GM12878 (cell line): ENCODE data around the gene ATP13A5. TPM values are rescaled to one million over a fixed set of nuclear protein-coding genes. Genes with fewer than 3 reads are reported as not detected.

ENCODE experiments used
- ATAC-seq: fragments of 200-7000 bp; cut with Tn5 transposase; 3 replicates; pipeline ENCODE4 v1.9.1; 2020; ENCODE audit warnings: mild to moderate bottlenecking, moderate library complexity
- BruUV-seq: library from RNA; stranded (reverse); fragments of 400-500 nt; replicated peaks from 2 replicates; lab custom pipeline; 2021; lab: Mats Ljungman, UMichigan
- CTCF ChIA-PET: fragments of 300-600 bp; sonication (Branson Sonifier 250); formaldehyde crosslinking; extraction: SDS; loops from one replicate; lab custom pipeline; 2021; ENCODE audit warnings: inconsistent platforms; lab: Yijun Ruan, JAX
- POLR2A ChIA-PET: fragments of 350-600 bp; formaldehyde crosslinking; extraction: SDS; loops from one replicate; lab custom pipeline; 2021; ENCODE audit warnings: inconsistent platforms; lab: Charles Lee
- RAD21 ChIA-PET: fragments of 300-600 bp; sonication (Branson Sonifier 250); formaldehyde crosslinking; loops from one replicate; lab custom pipeline; 2023; ENCODE audit warnings: antibody characterized with exemption; ENCODE audit not compliant: unreplicated experiment; lab: Charles Lee
- SMC1A ChIA-PET: fragments of 300-600 bp; sonication (Branson Sonifier 250); formaldehyde crosslinking; loops from one replicate; lab custom pipeline; 2023; ENCODE audit not compliant: unreplicated experiment, uncharacterized antibody; lab: Charles Lee
- DNase-seq: peaks from one replicate; pipeline ENCODE4 v3.0.0-alpha.2; 2011; ENCODE audit warnings: low read depth, low spot score
- FAIRE-seq: peaks from 3 replicates; lab custom pipeline; 2011; peaks lifted over from hg19 to GRCh38; lab: Jason Lieb, UNC
- H2AFZ ChIP-seq: 2 replicates; pipeline ENCODE4 v1.6.0; 2011; ENCODE audit warnings: low read depth, low read length, control low read depth; ENCODE audit not compliant: control insufficient read depth
- H3K27ac ChIP-seq: 2 replicates; pipeline ENCODE4 v1.5.1; 2011; ENCODE audit warnings: control low read depth; ENCODE audit not compliant: control insufficient read depth, insufficient read depth
- H3K27me3 ChIP-seq, 2 experiments: replicated peaks in 1 of 2; 2 replicates each; pipeline versions ENCODE4 v1.6.0 to v1.6.1; 2011; ENCODE audit warnings: low read length in 1 of 2; ENCODE audit not compliant: control insufficient read depth in 2 of 2, insufficient read depth in 2 of 2
- H3K36me3 ChIP-seq, 2 experiments: 2 replicates each; pipeline ENCODE4 v1.5.1; 2011; ENCODE audit warnings: low read length in 1 of 2; ENCODE audit not compliant: control insufficient read depth in 2 of 2, insufficient read depth in 2 of 2
- H3K4me1 ChIP-seq: 2 replicates; pipeline ENCODE4 v1.6.1; 2011; ENCODE audit warnings: mild to moderate bottlenecking, low read length, moderate library complexity, mixed read lengths; ENCODE audit not compliant: control insufficient read depth, insufficient read depth
- H3K4me2 ChIP-seq: 2 replicates; pipeline ENCODE4 v1.6.0; 2011; ENCODE audit warnings: control low read depth; ENCODE audit not compliant: control insufficient read depth, insufficient read depth
- H3K4me3 ChIP-seq: fragments of 200-600 bp; sonication (generic); 2 replicates; pipeline ENCODE4 v1.5.1; 2016
- H3K79me2 ChIP-seq: 2 replicates; pipeline ENCODE4 v1.6.0; 2011; ENCODE audit warnings: low read length; ENCODE audit not compliant: control insufficient read depth, insufficient read depth
- H3K9ac ChIP-seq: 2 replicates; pipeline ENCODE4 v1.8.0; 2011; ENCODE audit warnings: low read length, control low read depth, mixed read lengths; ENCODE audit not compliant: control insufficient read depth, insufficient read depth
- H3K9me3 ChIP-seq: replicated peaks from 3 replicates; pipeline ENCODE4 v1.5.1; 2011; ENCODE audit warnings: mild to moderate bottlenecking, low read length; ENCODE audit not compliant: control insufficient read depth, insufficient read depth
- H4K20me1 ChIP-seq: 2 replicates; pipeline ENCODE4 v1.6.0; 2011; ENCODE audit not compliant: control insufficient read depth, insufficient read depth
- EGR1 ChIP-seq, 2 experiments: IDR thresholded peaks; 1 replicate in 1 of 2; 2 replicates in 1 of 2; pipeline ENCODE4 v1.6.1; 2011 to 2012; ENCODE audit warnings: low read depth in 2 of 2, low read length in 2 of 2, borderline replicate concordance in 1 of 2, mild to moderate bottlenecking in 1 of 2, moderate library complexity in 1 of 2
- ESRRA ChIP-seq: IDR thresholded peaks from 2 replicates; pipeline ENCODE4 v1.6.1; 2012; ENCODE audit warnings: mild to moderate bottlenecking, low read length, improper control_type of control experiment
- HSF1 ChIP-seq: fragments of 150-350 bp; IDR thresholded peaks from 2 replicates; pipeline ENCODE4 v1.6.1; 2014; ENCODE audit warnings: mild to moderate bottlenecking, low read depth, low read length
- JUNB ChIP-seq: IDR thresholded peaks from 2 replicates; pipeline ENCODE4 v1.6.1; 2016; ENCODE audit warnings: antibody characterized with exemption, mild to moderate bottlenecking
- KLF5 ChIP-seq: fragments of 450-650 bp; IDR thresholded peaks from 2 replicates; pipeline ENCODE4 v1.6.1; 2014; ENCODE audit warnings: mild to moderate bottlenecking; ENCODE audit not compliant: partially characterized antibody
- LARP7 ChIP-seq: fragments of 450-650 bp; IDR thresholded peaks from 2 replicates; pipeline ENCODE4 v1.6.1; 2017; ENCODE audit warnings: mild to moderate bottlenecking
- MLLT1 ChIP-seq: fragments of 450-650 bp; IDR thresholded peaks from 2 replicates; pipeline ENCODE4 v1.6.1; 2016; ENCODE audit warnings: mild to moderate bottlenecking
- NFIC ChIP-seq: IDR thresholded peaks from 2 replicates; pipeline ENCODE4 v1.6.1; 2012; ENCODE audit warnings: low read depth, mild to moderate bottlenecking, inconsistent platforms, low read length, moderate library complexity
- NFYB ChIP-seq: IDR thresholded peaks from 2 replicates; pipeline ENCODE4 v1.6.1; 2011; ENCODE audit warnings: low read depth, mild to moderate bottlenecking, low read length, improper control_type of control experiment, moderate library complexity; ENCODE audit not compliant: insufficient read depth
- POLR2A ChIP-seq: IDR thresholded peaks from 2 replicates; pipeline ENCODE4 v1.6.1; 2011; ENCODE audit warnings: low read depth, mild to moderate bottlenecking, low read length
- PRDM15 ChIP-seq: fragments of 450-650 bp; formaldehyde crosslinking; IDR thresholded peaks from 2 replicates; pipeline ENCODE4 v1.4.0; 2020; ENCODE audit warnings: mild to moderate bottlenecking, moderate library complexity
- SIN3A ChIP-seq: IDR thresholded peaks from 2 replicates; pipeline ENCODE4 v1.6.1; 2012; ENCODE audit warnings: low read depth, low read length, improper control_type of control experiment
- SMC3 ChIP-seq: IDR thresholded peaks from 2 replicates; pipeline ENCODE4 v1.6.1; 2011; ENCODE audit warnings: low read length, improper control_type of control experiment, borderline replicate concordance
- WRNIP1 ChIP-seq: IDR thresholded peaks from 2 replicates; pipeline ENCODE4 v1.6.1; 2011; ENCODE audit warnings: low read depth, low read length, improper control_type of control experiment, borderline replicate concordance
- YY1 ChIP-seq: IDR thresholded peaks from 2 replicates; pipeline ENCODE4 v1.6.1; 2011; ENCODE audit warnings: low read depth, mild to moderate bottlenecking, low read length
- WGBS: methylation state at CpG from one replicate; pipeline ENCODE4 v1.1.6; 2016; ENCODE audit warnings: low lambda C conversion rate; ENCODE audit not compliant: insufficient replicate concordance, insufficient coverage; ENCODE audit errors: missing lambda C conversion rate; 5-methylcytosine and 5-hydroxymethylcytosine counted together
- in situ Hi-C: fragments of 300-500 bp; cut with MboI; formaldehyde crosslinking; loops from 9 replicates; pipeline ENCODE4 v1.14.3; 2018; ENCODE audit warnings: mixed read lengths
- intact Hi-C: fragments of 100-400 bp; cut with micrococcal nuclease; formaldehyde crosslinking; loops from one replicate; pipeline ENCODE4 v1.14.2; 2022; ENCODE audit not compliant: unreplicated experiment
- polyA plus RNA-seq, 11 experiments: library from polyadenylated mRNA; depleted of rRNA in 4 of 11; unstranded in 6 of 11; stranded (reverse) in 5 of 11; fragments of >200 nt; fragmentation: Nextera tagmentation in 4 of 11; fragmentation: Illumina TruSeq in 1 of 11; extraction: Ambion mirVana in 4 of 11; extraction: Trizol in 1 of 11; gene quantifications; 1 replicate in 1 of 11; 2 replicates in 10 of 11; pipeline versions ENCODE4 v1.2.1 to v1.2.3, GENCODE V29; 2011 to 2016; ENCODE audit warnings: inconsistent platforms in 2 of 11, missing spikeins in 2 of 11, low read depth in 1 of 11
- total RNA-seq, 4 experiments: library from RNA; depleted of rRNA in 3 of 4; stranded (reverse); fragments of >200 nt in 3 of 4; fragmentation: Illumina TruSeq in 1 of 4; extraction: Trizol in 1 of 4; gene quantifications; 2 replicates each; pipeline versions ENCODE4 v1.2.1 to v1.2.3, GENCODE V29; 2013 to 2021

Gene ATP13A5
- total and polyA plus RNA-seq, 10 of the 15 experiments (the other 5 are each of a cell fraction or from before 2014, with no cell fraction given) = not detected

- no peak overlapping the region for H2AFZ ChIP-seq
- TF ChIP-seq YY1 (no peak), PRDM15 (no peak), EGR1 (IDR thresholded peaks at IDR 0.05; ENCODE audit: borderline replicate concordance in 1 of 2, low read depth in 2 of 2, low read length in 2 of 2) (no peak), HSF1 (no peak), SMC3 (no peak), JUNB (no peak), NFYB (no peak), MLLT1 (no peak), POLR2A (no peak), SIN3A (no peak), WRNIP1 (no peak), ESRRA (no peak), KLF5 (no peak), NFIC (no peak), LARP7 (no peak)
- H3K4me1 ChIP-seq = no peaks in the 10 kb centered on the region
- H3K36me3 ChIP-seq = no peaks in the 10 kb centered on the region
- in situ Hi-C loops = no loop called here
- no peak overlapping the region for H3K27ac ChIP-seq
- no peak overlapping the region for H3K4me3 ChIP-seq
- no peak for DNase-seq
- no peak overlapping the region for H3K4me2 ChIP-seq
- no peak for FAIRE-seq
- WGBS = 20% methylated on average over 4 of the region's 4 CpGs
- no peaks in the 10 kb centered on the region for H4K20me1 ChIP-seq
- ChIA-PET RAD21 (no interaction called here), POLR2A (no interaction called here), CTCF (no interaction called here), SMC1A (no interaction called here)
- ATAC-seq = no peak
- no peaks in the 10 kb centered on the region; the same call in 2 of the 3 replicates for H3K9me3 ChIP-seq
- H3K79me2 ChIP-seq = no peaks in the 10 kb centered on the region
- no peak overlapping the region for H3K9ac ChIP-seq
- peaks cover 2% of the 10 kb centered on the region in 2 experiments; a peak in 3 of 4 replicates for H3K27me3 ChIP-seq
- BruUV-seq = no TSS peak
- intact Hi-C loops = no loop called here
Measured at GRCh38 chr3:193236599-193236998, 142.0 kb downstream of the ATP13A5 start.
